GM10248 (cell line): Measurements from ENCODE around the gene CYFIP1.
"Not testable (repeated sequence)": the region's sequence is repeated elsewhere in the genome, so short reads cannot be mapped to it uniquely, and the experiment has no call there.

Source experiments
- CTCF ChIA-PET: fragments of 300-600 bp; sonication (Branson Sonifier 250); formaldehyde crosslinking; extraction: SDS; loops from one replicate; lab custom pipeline; 2021; ENCODE audit warnings: antibody characterized with exemption; lab: Yijun Ruan, JAX
- POLR2A ChIA-PET: fragments of 350-650 bp; sonication (Branson Sonifier 250); formaldehyde crosslinking; extraction: SDS; loops from one replicate; lab custom pipeline; 2020; ENCODE audit warnings: antibody characterized with exemption; lab: Yijun Ruan, JAX
- DNase-seq: peaks from one replicate; pipeline ENCODE4 v3.0.0; 2012; ENCODE audit errors: extremely low spot score
- TF ChIP-seq, protein P1 (sequence below): IDR thresholded peaks from 2 replicates; pipeline ENCODE4 v1.5.1; 2012; ENCODE audit warnings: mild to moderate bottlenecking, low read depth; ENCODE audit errors: extremely low read depth, missing control alignments, control extremely low read depth

The CYFIP1 gene

DNA sequence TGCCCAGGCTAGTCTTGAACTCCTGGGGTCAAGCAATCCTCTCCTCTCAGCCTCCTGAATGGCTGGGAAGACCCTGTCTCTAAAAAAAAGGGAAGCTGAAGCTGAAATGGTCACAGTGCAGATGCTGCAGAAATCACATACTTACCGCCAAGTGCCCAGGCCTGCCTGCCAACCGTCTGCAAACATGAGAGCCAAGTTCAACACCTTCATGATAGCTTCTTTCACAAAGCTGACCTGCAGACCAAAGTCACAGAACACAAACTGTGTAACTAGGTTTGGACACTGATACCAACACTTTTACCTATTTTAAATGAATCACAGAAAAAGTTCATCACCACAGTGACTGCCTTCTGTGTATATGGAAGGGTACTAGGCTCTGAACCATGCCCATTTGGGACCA is 22.8 kb upstream of the CYFIP1 start:
- TF ChIP-seq, protein P1, sequence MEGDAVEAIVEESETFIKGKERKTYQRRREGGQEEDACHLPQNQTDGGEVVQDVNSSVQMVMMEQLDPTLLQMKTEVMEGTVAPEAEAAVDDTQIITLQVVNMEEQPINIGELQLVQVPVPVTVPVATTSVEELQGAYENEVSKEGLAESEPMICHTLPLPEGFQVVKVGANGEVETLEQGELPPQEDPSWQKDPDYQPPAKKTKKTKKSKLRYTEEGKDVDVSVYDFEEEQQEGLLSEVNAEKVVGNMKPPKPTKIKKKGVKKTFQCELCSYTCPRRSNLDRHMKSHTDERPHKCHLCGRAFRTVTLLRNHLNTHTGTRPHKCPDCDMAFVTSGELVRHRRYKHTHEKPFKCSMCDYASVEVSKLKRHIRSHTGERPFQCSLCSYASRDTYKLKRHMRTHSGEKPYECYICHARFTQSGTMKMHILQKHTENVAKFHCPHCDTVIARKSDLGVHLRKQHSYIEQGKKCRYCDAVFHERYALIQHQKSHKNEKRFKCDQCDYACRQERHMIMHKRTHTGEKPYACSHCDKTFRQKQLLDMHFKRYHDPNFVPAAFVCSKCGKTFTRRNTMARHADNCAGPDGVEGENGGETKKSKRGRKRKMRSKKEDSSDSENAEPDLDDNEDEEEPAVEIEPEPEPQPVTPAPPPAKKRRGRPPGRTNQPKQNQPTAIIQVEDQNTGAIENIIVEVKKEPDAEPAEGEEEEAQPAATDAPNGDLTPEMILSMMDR = no peak
- ChIA-PET POLR2A (no interaction called here), CTCF (interaction anchor here (2.3 kb wide), 1 partner anchor 33 kb away, joined by 9 read pairs; no protein-coding TSS in a partner anchor)
- no peak for DNase-seq

DNA sequence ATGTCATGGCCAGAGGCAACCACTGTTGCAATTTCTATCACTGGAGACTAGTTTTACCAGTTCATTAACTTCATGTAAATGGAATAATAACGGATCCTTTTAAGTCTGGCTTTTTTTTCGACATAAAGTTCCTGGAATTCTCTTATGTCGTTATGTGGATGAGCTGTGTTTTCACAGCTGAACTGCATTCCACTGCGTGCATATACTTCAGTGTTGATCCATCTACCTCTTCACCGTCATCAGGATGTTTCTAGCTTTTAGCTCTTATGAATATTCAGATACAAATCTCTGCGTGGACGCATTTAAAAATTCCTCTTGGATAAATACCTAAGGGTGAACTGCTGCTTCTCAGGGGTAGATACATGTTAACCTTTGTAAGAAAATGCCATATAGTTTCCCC is 15.6 kb upstream of the CYFIP1 start:
- POLR2A ChIA-PET = no interaction called here
- no peak for DNase-seq
- CTCF ChIA-PET = no interaction called here
- TF ChIP-seq, protein P1 = no peak

DNA sequence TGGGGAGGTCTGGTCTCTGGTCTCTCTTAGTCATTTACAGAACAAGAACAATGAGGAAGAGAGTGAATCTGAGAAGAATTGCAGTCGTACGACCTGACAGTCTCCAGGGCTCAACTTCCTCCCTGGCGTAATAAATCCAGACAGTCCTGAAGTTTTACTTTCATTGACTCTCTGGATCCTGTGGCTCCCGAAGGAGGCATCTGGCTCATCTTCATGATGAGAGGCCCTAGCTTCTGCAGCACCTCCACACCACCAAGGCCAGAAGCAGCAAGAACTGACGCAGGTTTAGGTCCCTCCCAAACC is 11.8 kb upstream of the CYFIP1 start:
- TF ChIP-seq, protein P1 = no peak
- POLR2A ChIA-PET = no interaction called here
- CTCF ChIA-PET = no interaction called here
- no peak for DNase-seq

DNA sequence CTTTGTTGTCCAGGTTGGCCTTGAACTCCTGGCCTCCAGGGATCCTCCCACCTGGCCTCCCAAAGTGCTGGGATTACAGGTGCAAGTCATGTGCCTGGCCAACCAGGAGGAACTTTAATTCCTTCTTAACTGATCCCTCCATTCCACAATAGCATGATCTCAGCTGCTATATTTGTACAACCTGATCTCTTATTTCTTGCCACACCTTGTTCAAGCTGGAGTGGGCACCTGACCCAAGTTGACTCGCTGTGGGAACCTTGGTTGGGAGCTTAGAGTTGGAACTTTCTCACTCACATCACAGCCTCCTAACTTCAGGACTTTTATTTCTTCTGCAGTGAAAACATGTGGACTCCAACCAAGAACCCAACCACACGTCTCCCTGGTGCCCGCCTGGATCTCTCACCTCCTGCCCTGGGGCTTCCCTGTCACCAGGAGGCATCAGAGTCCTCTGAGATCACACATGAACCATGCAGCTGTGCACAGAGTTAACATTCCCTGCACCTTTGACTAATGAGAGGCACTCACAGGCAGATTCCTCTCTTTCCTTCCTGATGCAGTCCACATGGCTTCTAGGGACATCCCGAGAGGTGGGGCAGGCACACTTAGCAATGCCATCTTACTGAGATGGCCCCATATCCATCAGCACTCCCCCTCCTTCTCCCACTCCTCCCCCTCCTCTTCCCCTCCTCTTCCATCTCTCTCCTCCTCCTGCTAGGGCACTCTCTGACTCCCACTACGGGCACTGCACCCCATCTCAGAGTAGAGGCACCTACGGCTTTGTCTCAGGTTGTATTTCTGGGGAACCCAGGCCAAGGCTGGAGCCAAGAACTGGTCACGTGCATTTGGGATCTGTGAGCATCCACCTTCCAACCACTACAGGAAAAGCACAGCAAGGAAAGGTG is 9.7 kb upstream of the CYFIP1 start:
- CTCF ChIA-PET = no interaction called here
- TF ChIP-seq, protein P1 = no peak
- POLR2A ChIA-PET = no interaction called here
- no peak for DNase-seq

DNA sequence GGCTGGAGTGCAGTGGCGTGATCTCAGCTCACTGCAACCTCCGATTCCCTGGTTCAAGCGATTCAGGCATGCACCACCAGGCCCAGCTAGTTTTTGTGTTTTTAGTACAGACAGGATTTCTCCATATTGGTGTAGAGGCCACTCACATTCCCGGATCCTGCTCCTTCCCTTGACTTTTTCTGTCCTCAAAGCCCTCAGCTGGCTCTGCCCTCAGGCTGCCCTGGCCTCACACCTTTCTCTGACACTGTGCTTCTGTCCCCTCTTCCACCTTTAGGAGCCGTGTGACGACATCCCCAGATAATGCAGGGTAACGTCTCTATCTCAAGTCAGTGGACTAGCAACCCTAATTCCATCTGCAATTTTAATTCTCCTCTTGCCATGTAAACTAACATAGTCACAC is 8.6 kb upstream of the CYFIP1 start:
- DNase-seq = no peak
- TF ChIP-seq, protein P1 = no peak
- ChIA-PET CTCF (interaction anchor here (0.8 kb wide), 1 partner anchor 14 kb away, joined by 3 read pairs; no protein-coding TSS in a partner anchor), POLR2A (interaction anchor here (0.7 kb wide), 1 partner anchor 178 kb away, joined by 3 read pairs; no protein-coding TSS in a partner anchor)

DNA sequence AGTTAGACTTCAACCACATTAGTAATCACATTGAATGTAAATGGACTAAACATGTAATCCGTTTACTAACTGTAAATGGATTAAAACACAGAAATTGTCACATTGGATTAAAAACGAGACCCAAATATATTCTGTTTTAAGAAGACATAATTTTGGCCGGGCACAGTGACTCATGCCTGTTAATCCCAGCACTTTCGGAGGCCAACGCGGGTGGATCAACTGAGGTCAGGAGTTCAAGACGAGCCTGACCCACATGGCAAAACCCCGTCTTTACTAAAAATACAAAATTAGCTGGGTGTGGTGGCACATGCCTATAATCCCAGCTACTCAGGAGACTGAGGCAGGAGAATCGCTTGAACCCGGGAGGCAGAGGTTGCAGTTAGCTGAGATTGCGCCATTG is 1.8 kb upstream of the CYFIP1 start:
- CTCF ChIA-PET = interaction anchor here (1.2 kb wide), 1 partner anchor 54 kb away, joined by 4 read pairs; no protein-coding TSS in a partner anchor
- DNase-seq, POLR2A ChIA-PET: not testable (repeated sequence)
